SIG-M5 treated with dmso at 0.1 percent for 504 hours (cell line): ENCODE measurements around the gene SLC25A22.

Experiments used
- DNase-seq: peaks from one replicate; lab custom pipeline; 2025; ENCODE audit not compliant: unreplicated experiment; lab: John Stamatoyannopoulos, UW

SLC25A22 gene

GRCh38 chr11:760236-760635 lies 37.8 kb downstream of the SLC25A22 start:
- no peak for DNase-seq

- DNase-seq = peak; percentile 59
These were observed 48.4 kb downstream of the SLC25A22 start for GRCh38 chr11:749731-750130.

DNA sequence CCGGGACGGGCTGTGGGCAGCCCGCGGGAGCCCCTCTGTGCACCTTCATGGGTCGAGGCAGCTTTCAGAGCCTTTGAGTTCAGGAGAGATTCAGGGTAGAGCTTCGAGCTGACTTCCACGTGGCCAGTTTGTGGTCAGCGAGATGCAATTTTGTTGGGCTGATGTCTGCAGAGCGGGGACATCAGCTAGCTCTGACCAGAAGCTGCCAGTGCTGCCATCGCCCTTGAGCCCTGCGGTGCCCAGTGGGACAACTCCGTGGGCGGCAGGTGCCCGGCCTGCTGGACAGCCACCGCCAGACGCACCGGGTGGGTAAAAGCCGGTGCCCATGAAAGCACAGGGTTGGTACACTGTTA lies 50.1 kb downstream of the SLC25A22 start:
- no peak for DNase-seq

DNA sequence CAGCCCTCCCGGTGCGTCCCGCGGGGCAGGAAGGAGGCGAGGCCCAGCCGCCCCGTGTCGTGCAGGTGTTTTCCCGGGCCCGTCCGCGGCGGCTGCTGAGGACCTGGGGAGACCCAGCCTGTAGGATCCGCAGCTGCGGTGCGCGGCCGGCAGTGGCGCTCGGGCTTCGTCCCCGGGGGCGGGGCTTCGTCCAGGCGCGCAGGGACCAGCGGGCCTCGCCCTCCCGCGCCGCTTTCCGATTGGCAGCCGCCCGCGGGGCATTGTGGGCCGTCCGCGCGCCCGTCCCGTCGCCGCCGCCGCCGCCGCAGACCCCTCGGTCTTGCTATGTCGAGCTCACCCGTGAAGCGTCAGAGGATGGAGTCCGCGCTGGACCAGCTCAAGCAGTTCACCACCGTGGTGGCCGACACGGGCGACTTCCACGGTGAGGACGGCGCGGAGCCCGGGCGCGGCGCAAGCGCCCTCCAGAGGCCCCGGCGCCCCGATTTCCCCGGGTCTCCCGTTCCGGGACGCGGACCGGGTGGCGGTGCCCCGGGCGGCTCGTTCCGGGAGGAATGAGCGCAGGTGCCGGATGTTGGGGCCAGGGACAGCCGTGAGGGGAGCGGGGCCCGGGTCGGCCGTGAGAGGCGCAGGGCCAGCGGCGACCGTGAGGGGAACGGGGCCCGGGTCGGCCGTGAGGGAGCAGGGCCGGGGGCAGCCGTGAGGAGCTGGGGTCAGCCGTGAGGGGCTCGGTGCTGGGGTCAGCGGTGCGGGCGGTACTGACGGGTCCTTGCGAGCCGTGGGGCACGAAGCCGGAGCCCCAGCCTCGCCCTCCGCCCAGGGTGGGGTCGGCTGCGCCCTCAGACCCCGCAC lies 50.7 kb downstream of the SLC25A22 start, which contains the start of gene TALDO1:
Gene TALDO1 (plus strand): TSS at position 307 of the 849 bp plus-strand sequence. CDS start 18 bp downstream, at position 325.
- peak; percentile 83 for DNase-seq

GRCh38 chr11:746289-747157 lies 51.6 kb downstream of the SLC25A22 start:
- DNase-seq = no peak

GRCh38 chr11:745428-745827 lies 52.7 kb downstream of the SLC25A22 start:
- no peak for DNase-seq

DNA sequence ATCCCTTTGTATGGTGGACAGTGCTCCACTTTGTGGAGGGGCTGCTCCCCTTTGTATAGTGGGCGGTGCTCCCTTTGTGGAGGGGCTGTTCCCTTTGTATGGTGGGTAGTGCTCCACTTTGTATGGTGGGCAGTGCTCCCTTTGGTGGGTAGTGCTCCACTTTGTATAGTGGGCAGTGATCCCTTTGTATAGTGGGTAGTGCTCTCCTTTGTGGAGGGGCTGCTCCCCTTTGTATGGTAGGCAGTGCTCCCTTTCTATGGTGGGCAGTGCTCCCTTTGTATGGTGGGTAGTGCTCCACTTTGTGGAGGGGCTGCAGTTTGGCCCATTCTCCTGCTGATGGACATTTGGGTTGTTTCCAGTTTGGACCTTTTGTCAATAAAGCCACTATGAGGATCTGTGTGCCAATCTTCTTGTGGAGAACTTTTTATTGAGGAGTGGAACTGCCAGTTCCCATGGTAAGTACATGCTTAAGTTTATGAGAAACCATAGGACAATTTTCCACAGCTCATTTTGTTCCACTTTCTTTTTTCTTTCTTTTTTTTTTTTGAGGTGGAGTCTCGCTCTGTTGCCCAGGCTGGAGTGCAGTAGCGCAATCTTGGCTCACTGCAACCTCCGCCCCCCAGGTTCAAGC lies 55.4 kb downstream of the SLC25A22 start:
- DNase-seq = no peak

- DNase-seq = no peak
These were observed 55.9 kb downstream of the SLC25A22 start for GRCh38 chr11:742156-742546.
